NCI-H2171 treated with DMSO at 0.1 percent for 48 hours (cell line): Measurements from ENCODE around the gene PCNT.
"Not testable (repeated sequence)": the region's sequence is repeated elsewhere in the genome, so short reads cannot be mapped to it uniquely, and the experiment has no call there.

Experiments
- DNase-seq: peaks from one replicate; lab custom pipeline; 2025; lab: John Stamatoyannopoulos, UW

Gene PCNT

DNA sequence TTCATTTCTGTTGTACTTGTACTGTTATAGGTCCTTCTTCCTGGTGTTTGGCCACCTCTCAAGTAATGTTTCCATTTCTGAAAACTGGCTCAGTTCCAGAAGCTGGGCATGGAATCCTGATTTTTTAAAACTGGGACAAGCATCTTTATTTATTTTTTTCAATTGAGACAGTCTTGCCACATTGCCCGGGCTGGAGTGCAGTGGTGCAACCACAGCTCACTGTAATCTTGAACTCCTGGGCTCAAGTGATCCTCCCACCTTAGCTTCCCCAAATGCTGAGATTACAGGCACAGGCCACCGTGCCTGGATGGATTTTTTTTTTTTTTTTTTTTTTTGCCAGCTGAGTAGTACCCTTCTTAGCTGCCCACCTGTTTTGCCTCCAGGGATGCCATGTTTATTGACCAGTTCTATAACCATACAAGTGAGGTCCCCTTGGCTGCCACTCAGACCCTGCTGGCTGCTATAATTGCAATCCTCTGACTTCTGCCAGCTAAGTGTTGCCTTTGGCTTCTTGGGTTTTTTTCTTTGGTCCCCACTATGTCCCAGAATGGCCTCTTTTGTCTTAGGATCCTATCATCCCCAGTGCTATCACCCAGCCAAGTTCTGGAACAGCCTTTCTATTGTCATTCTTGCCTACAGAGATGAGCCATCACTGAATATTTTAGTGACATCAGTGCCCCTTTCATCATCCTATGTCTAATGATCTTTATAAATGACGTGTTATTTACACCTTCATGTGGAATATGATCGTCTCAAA is 130.9 kb downstream of the PCNT start:
- no peak for DNase-seq

DNA sequence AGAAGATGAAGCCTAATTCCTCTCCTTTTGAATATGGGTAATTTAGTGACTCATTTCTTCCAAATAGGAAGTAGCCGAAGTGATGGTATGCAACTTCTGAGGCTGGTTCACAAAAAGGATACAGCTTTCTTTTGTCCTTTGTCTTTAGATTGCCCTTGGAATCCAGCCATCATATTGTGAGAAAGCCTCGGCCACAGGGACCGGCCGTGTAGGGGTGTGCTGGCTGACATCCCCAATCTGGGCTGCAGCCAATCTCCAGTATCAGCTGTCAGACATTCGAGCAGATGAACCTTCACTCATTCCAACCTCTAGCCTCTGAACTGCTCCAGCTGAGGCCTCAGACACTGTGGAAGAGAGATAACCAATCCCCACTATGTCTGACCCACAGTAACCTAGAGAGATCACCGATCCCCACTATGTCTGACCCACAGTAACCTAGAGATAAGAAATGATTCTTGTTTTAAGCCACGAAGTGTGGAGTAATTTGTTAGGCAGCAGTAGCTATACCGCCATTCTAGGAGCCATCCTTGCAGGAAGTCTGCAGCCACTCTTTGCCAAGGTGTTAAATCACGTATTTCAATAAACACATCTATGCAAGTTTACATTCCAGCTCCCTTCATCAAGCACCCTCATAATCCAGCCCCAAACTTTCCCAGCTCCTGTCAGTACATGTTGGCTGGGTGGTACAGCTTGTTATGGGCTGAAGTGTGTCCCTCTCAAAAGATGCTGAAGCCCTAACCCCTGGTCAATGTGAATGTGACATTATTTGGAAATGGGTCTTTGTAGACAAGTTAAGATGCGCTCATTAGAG is 131.8 kb downstream of the PCNT start:
- DNase-seq = no peak

DNA sequence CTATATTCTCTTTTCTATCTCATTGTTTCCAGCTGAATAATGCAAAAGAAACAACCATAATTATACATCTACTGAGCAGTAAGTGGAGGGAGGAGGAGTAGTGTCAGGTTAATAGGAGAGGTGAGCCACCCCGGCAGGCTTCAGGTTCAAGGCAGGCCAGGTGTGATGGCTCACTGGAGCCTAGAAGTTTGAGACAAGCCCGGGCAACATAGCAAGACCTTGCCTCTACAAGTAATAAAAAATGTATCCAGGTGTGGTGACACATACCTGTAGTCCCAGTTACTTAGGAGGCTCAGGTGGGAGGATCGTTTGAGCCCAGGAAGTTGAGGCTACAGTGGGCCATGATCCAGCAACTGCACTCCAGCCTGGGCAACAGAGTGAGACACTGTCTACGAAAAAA is 132.8 kb downstream of the PCNT start:
- no peak for DNase-seq

DNA sequence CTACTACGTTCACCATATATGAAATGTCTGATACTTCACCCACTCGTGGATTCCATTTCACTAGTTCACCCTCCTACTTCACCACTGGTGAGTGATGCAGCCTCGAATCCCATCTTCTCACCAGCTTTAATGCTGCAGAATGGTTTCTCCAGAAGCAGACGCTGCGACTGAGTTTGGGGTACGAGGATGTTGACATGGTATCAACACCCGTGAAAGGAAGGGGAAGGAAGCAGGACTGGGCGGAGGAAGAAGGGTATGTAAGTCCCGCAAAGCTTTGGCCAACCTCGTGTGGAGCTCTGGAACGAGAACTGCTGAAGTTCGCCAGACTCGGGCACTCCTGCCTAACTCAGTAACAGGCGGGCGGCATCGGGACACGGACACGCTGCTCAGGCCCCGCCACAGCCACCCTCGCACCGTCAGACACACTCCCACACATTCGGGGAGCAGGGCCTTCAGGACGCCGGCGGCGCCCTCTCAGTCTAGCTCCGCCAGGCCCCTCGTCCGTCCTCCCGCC is 133.9 kb downstream of the PCNT start:
- DNase-seq = no peak

DNA sequence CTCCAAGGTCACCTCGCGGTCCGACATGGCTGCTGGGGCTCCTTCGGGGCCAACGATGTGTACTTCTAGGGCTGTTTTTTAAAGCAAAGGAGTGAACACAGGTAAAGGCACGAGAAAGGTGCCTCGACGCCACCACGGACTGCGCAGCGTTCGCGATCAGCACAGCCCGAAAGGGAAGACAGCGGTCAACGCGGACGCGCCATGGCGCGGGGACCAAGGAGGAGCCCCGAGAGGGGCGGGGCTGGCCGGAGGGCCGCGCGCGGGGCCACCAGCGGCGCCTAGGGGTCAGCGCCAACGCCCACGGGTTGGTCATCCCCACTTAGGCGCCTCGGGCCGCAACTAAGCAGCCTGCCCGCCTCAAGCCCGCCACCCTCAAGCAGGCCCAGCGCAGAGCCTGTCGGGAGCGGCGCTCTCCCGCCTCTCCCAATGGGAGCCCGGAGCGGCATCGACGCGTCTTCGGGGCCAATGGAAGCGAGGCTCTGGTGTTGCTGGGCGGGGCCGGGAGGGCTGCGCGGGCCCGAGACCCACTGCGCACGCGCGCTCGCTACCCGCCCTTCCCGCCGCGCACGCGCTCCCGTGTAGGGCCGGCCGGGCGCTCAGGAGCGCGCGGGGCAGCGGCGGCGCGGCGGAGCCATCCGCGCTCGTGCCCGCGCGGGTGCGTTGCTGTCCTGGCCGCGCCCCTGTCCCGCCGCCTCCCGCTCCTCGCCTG is 134.5 kb downstream of the PCNT start, which contains the start of gene DIP2A:
TSS of gene DIP2A (plus strand) at position 577 of the 709 bp plus-strand sequence. CDS start 241 bp downstream, outside the sequence.
- DNase-seq = peak; percentile 93

DNA sequence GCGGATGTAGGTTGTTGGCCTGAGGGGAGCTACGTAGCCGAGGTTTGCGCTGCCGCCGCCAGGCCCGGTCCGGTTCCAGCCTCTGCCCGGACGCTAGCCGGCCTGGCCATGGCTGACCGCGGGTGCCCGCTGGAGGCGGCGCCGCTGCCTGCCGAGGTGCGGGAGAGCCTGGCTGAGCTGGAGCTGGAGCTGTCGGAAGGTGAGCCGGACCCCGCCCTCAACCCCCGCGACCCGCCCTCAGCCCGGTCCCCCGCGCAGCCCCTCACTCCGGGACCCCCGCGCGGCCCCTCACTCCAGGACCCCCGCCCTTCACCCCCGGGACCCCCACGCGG is 135.0 kb downstream of the PCNT start:
- no peak for DNase-seq

DNA sequence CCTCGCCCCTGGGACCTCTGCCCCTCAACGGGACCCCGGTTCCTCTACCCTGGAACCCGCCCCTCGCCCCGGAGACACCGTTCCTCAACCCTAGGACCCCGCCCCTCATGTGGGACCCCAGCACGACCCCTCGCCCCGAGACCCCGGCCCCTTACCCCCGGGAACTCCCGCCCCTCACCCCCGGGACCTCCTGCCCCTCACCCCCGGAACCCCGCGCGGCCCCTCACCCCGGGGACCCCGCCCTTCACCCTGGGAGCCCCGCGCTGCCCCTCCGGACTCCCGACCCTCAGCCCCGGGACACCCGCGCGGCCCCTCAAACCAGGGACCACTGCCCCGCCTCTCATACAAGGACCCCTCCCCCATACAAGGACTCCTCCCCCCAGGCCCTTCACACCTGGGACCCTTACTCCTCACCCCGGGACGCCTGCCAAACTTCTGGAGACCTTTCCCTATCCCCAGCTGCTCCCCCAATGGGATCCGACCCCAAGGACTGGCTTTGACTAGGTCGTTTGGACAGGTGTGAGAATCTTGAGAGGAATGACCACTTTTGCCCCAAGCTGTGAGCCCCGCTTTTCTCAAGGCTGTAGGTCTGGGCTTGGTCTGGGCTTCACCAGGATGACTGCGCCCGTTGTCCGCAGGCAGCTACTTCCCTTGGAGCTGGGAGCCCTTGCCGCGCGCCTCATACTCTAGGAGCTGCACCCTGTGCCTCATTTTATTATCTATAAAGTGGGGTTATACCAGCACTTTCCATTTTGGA is 135.6 kb downstream of the PCNT start:
- DNase-seq = no peak

DNA sequence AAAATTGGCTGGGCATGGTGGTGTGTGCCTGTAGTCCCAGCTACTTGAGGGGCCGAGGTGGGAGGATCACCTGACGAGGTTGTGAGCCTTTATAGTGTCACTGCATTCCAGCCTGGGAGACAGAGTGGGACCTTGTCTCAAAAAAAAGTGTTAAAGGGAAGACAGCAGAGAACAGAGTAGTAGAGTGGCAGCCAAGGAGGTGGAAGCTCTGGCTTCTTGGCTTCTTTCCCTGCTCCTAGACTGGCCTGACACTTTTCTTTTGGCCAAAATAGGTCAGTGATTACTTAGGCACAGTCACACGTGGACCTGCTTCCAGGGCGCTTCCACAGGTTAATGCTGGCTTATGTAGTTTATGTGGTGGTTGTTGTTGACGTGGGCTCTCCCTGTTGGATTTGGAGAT is 138.0 kb downstream of the PCNT start:
- DNase-seq = no peak

DNA sequence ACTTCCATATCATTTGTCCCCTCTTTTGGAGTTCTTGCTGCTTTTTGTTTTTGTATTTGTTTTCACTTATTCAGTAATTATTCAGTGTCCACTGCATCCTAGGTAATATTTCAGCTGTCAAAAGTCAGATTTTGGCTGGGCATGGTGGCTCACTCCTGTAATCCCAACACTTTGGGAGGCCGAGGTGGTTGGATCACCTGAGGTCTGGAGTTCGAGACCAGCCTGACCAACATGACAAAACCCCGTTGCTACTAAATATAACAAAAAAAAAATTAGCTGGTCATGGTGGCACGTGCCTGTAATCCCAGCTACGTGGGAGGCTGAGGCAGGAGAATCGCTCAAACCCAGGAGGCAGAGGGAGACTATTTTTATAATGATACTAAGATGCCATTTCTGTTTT is 141.2 kb downstream of the PCNT start:
- DNase-seq = not testable (repeated sequence)

DNA sequence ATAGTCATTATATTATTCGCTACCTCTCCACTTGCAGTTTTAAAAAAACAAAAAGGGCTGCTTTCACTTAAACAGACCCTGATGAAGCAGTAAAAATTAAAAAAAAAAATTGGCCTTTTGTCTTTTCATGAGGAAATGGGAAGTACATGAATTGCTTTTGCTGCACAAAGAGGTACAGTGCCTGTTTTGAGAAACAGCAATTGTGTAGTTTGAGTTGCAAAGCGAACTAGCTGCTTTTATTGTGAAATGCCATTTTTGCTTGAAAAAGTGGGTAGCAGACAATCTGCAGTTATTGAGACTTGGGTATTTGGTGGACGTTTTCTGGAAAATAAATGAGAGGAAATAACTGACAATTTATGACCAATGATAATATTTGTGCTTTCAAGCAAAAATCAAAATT is 141.7 kb downstream of the PCNT start:
- no peak for DNase-seq

DNA sequence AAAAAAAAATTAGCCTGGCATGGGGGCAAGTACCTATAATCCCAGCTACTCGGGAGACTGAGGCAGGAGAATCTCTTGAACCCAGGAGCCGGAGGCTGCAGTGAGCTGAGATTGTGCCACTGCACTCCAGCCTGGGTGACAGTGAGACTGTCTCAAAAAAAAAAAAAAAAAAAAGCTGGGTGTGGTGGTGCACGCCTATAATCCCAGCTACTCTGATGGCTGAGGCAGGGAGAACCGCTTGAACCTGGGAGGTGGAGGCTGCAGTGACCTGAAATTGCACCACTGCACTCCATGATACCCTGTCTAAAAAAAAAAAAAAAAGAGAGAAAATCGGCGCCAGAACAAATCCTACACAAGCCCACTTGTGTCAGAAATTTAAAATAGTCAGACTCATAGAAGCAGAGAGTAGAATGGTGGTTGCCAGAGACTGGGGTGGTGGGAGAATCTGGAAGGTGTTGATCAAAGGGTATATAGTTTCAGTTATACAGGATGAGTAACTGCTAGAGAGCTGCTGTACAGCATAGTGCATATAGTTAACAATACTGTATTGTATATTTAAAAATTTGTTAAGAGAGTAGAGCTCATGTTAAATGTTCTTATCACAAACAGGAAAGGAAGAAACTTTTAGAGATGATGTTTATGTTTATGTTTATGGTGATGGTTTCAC is 144.3 kb downstream of the PCNT start:
- DNase-seq = no peak

DNA sequence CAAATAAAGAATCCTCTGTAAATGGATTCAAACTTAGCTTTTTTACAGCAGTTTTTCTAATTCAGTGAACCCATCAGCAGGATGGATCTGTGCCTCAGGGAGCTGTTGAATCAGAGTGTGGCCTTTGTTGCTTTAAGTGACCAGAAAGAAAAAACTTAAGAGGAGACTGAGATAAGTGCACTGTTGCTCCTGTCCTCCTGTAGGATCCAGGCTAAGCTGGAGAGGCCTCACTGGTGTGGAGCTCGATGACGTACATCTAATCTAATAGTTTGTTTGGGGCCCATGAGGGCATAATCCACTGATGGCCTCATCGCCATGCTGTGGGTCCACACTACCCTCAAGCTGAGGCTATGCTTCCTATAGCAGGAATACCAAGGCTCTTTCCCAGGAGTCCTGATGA is 145.3 kb downstream of the PCNT start:
- DNase-seq = no peak

DNA sequence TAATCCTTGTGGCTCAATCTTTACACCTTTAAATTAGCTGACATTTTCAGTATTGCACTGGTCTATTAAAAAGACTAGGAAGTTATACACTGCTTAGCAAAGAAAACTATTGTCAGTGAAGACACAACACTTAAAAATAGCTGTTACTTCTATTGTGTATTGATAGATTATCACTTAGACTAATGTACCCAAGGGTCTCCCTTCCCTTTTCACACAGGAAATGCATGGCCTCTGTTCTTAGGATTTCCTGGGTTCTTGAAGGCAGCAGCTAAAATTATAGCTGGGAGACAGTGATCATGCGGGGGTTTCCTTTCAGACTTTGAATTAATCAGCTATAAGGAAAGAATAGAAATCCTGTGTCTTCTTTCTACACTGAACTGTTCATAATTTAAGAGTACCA is 147.6 kb downstream of the PCNT start:
- DNase-seq = no peak

DNA sequence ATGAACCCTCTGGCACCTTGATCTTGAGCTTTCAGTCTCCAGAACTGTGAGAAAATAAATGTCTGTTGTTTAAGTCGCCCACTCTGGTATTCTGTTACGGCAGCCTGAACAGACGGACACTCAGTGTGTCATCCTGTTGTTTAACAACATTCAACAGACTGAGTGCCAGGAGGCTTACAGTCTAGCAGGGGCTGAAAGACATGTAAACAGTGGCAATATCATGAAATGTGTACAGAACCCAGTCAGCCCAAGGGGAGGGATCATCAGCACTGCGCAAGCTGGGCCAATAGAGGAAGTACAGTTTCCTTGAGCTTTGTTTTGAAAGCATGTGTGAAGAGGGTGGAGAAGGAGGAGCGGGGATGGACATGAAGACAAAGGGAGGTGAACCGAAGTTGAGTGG is 148.3 kb downstream of the PCNT start:
- DNase-seq = no peak

DNA sequence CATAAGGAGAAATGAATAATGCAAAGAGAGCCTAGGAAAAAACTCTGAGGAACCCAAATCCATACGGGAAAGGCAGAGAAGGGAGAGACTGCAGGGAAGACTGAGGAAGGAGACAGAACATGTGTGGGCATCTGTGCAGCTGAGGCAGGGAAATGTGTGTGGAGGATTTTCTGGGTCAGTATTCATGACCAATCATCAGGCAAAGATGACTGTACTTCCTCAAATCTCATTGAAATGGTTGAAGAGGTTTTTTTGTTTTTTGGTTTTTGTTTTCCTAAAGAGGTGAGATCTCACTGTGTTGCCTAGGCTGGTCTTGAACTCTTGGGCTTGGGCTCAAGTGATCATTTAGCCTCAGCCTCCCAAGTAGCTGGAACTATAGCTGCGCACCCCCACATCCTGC is 150.4 kb downstream of the PCNT start:
- DNase-seq = no peak

DNA sequence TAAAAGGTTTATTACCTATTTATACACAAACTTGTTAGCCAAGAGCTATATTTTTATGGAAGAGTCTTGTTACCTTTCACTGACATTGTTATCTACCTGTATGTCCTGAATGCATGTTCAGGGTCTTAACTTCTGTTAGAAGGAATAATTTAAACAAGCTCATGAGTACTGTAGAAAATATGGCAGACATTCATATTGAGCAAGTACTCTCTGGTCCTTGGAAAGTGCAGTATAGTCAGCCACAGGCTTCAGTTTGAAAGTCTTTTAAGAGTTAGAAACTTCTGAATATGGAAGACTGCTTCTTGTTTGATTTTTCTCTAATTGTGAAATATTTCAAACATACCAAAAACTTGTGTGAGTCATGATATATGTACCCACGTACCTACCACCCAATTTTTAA is 151.3 kb downstream of the PCNT start:
- no peak for DNase-seq

DNA sequence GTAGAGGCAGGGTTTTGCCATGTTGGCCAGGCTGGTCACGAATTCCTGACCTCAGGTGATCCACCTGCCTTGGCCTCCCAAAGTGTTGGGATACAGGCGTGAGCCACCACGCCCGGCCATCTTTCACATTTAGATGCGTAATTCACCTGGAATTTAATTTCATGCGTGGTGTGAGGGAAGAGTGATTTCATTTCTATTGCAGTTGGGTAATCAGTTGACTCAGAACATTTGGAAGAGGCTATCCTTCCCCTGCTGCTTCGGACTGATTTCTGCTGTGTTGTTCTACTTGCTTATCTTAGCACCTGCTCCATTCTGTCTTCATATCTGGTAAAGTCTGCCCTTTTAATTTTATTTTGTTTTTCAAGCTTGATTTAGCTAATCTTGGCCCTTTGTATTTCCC is 153.8 kb downstream of the PCNT start:
- DNase-seq = no peak

DNA sequence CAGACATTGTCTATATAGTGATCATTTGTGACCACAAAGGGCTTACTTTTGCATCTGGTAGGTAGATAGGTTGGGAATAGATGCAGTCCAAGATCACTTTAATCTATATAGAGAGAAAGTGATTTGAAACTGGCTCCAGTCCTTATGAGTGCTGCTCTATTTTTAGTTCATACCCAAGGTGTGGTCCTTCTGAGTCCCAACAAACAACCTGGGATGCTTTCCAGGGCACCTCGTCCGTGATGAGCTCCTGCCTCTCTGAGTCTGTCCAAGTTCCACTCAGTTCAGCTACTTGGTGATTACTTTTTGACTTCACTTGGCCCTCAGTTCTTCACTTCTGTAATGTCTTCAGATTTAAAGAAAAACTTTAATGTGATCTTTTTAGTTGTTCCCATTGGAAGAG is 155.0 kb downstream of the PCNT start:
- no peak for DNase-seq

DNA sequence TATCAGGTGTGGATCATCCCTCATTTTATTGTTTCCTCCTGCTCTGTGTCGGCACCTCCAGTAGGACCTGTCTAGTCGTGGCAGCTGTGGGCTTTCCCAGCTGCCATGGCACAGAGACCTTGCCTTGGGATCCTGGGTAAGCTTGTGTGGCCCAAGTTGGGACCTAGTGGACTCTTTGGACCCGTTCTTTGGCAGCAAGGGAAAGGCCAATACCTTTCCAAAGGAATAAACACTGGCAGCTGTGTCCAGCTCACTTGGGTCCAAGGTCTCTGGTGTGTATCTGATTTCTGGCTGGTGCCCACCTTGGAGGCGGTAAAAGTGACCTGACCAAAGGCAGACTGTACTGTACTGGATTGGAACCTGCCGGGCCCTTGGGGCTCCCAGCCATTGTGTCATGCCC is 156.5 kb downstream of the PCNT start:
- no peak for DNase-seq

DNA sequence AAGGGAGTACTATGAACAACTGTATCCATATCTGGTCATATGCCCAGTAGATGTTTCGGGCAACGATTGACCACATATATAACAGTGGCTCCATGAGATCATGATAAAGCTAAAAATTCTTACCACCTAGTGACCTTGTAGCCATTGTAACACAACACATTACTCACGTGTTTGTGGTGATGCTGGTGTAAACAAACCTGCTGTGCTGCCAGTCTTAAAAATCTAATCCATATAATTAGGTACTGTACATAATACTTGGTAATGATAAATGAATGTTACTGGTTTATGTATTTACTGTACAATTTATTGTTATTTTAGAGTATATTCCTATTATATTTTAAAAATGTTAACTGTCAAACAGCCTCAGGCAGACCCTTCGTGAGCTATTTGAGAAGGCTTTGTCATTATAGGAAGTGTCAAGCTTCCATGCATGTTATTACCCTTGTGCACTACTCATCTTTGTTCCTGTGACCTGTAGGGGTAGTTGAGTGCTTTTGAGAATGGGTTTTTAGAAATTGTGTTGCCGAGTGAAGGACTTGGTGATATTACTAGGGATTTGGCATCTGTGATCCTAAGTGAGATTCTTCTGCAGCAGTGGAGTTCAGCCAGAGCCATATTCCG is 158.4 kb downstream of the PCNT start:
- no peak for DNase-seq

DNA sequence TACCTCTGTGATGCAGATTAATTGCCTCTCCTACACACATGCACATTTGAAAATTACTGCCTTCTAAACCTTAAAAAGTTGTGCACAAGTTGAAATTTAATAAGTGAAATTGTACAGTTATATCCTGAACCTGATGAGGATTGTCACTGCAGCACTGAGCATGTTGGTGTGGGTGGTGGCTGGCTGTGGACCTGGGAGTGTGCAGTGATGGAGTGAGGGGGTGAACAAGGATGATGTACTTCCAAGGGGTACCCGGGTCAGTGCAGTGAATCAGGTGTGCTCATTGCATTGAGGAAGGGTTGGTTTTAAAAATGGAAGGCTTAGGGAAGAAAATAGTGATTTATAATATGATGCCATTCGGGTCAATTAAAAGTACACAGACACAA is 158.9 kb downstream of the PCNT start:
- no peak for DNase-seq
